GM08714 (cell line): Measurements from ENCODE around the gene ECM2.

Experiments used
- H3K4me3 ChIP-seq: fragments of 200-500 bp; sonication (Bioruptor generic); 2 replicates; pipeline ENCODE4 v1.5.1; 2014; ENCODE audit warnings: mild to moderate bottlenecking, low read length, inconsistent platforms
- ZNF274 ChIP-seq: IDR thresholded peaks from 2 replicates; pipeline ENCODE4 v1.6.1; 2012; ENCODE audit warnings: mild to moderate bottlenecking, low read depth, low read length

Gene ECM2

DNA sequence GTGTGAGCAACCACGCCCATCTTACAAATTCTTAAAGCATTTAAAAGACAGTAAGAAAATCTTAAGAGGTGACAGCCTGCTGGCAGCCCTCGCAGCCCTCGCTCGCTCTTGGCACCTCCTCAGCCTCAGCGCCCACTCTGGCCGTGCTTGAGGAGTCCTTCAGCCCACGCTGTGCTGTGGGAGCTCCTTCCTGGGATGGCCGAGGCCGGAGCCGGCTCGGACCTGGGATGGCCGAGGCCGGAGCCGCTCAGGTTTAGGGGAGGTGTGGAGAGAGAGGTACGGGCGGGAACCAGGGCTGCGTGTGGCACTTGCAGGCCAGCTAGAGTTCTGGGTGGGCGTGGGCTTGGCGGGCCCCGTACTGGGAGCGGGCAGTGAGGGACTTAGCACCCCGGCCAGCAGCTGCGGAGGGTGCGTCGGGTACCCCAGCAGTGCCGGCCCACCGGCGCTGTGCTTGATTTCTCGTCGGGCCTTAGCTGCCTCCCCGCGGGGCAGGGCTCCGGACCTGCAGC is 9.3 kb upstream of the ECM2 start:
- no peak for TF ChIP-seq ZNF274
- no peak overlapping the region for H3K4me3 ChIP-seq

DNA sequence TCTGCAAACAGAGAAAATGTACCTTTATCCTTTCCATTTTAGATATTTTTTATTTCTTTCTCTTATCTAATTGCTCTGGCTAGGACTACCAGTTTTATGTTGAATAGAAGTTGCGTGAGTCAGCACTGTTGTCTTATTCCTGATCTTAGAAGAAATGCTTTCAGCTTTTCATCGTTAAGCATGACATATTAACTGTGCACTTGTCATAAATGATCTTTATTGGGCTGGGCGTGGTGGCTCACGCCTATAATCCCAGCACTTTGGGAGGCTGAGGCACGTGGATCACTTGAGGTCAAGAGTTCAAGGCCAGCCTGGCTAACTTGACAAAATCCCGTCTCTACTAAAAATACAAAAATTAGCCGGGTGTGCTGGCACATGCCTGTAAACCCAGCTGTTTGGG is 8.2 kb upstream of the ECM2 start:
- no peak for TF ChIP-seq ZNF274
- H3K4me3 ChIP-seq, result no peak overlapping the region

DNA sequence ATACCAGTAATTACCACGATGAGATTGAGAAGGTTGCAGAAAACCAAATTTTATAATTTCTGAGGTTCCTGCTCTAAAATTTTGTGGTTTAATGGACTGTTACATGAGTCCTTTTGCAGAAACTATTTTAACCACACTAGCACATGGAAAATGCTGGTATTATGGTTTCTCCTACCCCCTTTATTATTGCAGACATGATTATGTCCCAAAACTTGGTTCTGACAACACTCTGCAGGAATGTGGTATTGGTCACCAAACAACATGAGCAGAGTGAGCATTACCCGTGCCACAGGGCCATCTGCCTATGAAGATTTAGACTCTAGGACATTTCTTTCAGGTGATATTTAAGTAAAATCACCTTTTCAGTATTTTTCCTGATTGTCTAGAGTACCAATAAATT is 2.8 kb upstream of the ECM2 start:
- H3K4me3 ChIP-seq, result no peak overlapping the region
- no peak for TF ChIP-seq ZNF274

GRCh38 chr9:92534674-92535073 is 1.1 kb downstream of the ECM2 start:
- peak overlapping the region; percentile 64; the same call in 1 of the 2 replicates for H3K4me3 ChIP-seq
- no peak for TF ChIP-seq ZNF274

DNA sequence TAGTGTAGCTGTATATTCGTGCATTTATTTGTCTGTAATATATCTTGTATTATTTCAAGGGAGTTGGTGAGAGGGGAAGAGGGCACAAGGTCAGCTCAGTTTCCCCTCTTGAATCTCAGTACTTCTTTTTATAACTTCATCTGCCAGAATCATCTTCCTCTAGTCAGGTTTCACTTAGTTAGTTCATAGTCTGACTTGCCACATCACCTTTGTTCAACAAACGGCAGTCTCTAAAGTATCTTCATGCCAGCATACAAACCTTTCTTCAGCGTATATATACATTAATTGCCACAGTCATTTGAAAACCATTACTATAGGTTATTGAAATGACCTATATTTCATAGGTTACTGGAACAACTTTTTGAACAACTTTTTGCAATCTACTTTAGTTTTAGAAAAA is 1.6 kb downstream of the ECM2 start:
- no peak overlapping the region for H3K4me3 ChIP-seq
- TF ChIP-seq ZNF274, result no peak

- H3K4me3 ChIP-seq, result no peak overlapping the region
- TF ChIP-seq ZNF274, result no peak
Measured at GRCh38 chr9:92530893-92531292, 4.9 kb downstream of the ECM2 start.

DNA sequence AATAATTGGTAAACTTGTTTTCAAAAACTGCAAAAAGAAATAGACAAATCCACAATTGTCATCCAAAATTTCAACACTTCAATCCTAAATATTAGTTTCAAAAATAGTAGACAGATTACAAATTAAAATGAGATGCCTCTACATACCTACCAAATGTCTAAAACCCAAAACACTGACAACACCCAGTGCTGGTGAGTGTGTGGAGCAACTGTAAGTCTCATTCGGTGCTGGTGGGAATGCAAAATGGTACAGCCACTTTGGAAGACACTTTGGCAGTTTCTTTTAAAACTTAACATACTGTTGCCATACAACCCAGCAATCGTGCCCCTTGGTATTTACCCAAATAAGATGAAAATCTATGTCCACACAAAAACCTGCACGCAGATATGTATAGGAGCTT is 6.7 kb downstream of the ECM2 start:
- no peak overlapping the region for H3K4me3 ChIP-seq
- no peak for TF ChIP-seq ZNF274

DNA sequence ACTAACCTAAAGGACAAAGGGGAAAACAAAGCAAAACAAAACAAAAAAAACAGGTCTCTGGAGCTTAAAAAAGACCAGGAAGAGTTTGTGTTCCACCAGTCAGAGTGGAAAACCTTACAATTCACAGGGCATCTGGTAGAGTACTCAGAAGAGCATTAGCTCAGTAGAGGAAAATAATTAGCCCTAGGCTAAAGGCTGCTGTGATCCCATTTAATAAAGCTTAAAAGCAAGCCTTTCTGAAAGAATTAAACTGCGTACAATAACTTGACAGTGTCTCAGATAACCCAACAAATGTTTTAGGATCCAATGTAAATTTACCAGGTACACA is 7.3 kb downstream of the ECM2 start:
- no peak for TF ChIP-seq ZNF274
- H3K4me3 ChIP-seq, result no peak overlapping the region

- H3K4me3 ChIP-seq, result no peak overlapping the region
- TF ChIP-seq ZNF274, result no peak
Measured at GRCh38 chr9:92527832-92528521, 7.8 kb downstream of the ECM2 start.

- no peak overlapping the region for H3K4me3 ChIP-seq
- TF ChIP-seq ZNF274, result no peak
Measured at GRCh38 chr9:92527291-92527828, 8.4 kb downstream of the ECM2 start.

DNA sequence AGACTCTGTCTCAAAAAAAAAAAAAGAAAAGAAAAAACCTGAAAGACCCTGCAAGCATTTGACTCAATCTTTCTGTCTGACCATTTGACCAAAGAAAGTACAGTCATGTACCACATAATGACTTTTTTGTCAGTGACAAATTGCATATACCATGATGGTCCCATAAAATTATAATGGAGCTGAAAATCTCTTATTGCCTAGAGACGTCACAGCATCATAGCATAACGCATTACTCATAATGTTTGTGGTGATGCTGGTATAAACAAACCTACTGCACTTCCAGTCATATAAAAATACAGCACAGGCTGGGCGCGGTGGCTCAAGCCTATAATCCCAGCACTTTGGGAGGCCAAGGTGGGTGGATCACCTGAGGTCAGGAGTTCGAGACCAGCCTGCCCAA is 10.5 kb downstream of the ECM2 start:
- TF ChIP-seq ZNF274, result no peak
- no peak overlapping the region for H3K4me3 ChIP-seq

GRCh38 chr9:92524881-92525280 is 10.9 kb downstream of the ECM2 start:
- no peak overlapping the region for H3K4me3 ChIP-seq
- TF ChIP-seq ZNF274, result no peak

- TF ChIP-seq ZNF274, result no peak
- H3K4me3 ChIP-seq, result no peak overlapping the region
Measured at GRCh38 chr9:92522983-92523970, 12.5 kb downstream of the ECM2 start.

GRCh38 chr9:92520837-92521236 is 15.0 kb downstream of the ECM2 start:
- no peak for TF ChIP-seq ZNF274

GRCh38 chr9:92518199-92518598 is 17.6 kb downstream of the ECM2 start:
- TF ChIP-seq ZNF274, result no peak
- H3K4me3 ChIP-seq, result no peak overlapping the region

More at GRCh38 chr9:92520837-92521236, 15.0 kb downstream of the ECM2 start:
- no peak overlapping the region for H3K4me3 ChIP-seq
